Measurements from ENCODE around the gene GADD45B. TPM values are rescaled to one million over a fixed set of nuclear protein-coding genes. Genes with fewer than 3 reads are reported as not detected.

Gene GADD45B
- total and polyA plus RNA-seq, 2 of the 4 experiments (the other 2 are of a cell fraction), result 30.1 to 106 TPM

- peak overlapping the region; percentile 85 for H3K4me2 ChIP-seq (ENCODE audit: low read depth, low read length)
- peaks cover 3% of the 10 kb centered on the region; the same call in 1 of the 2 replicates for H3K4me1 ChIP-seq (ENCODE audit: control insufficient read depth, insufficient read depth, low read length)
- intact Hi-C loops (cut with micrococcal nuclease) (no loop called here), in situ Hi-C loops (cut with MboI; ENCODE audit: low sequenced_read_pairs) (no loop called here), dilution Hi-C loops (cut with HindIII; ENCODE audit: low sequenced_read_pairs, unreplicated experiment) (no loop called here)
- CTCF ChIA-PET, result interaction anchor here (0.6 to 1.4 kb wide), 2 partner anchors 14 to 559 kb away, joined by 3 read pairs; partner anchors contain the start of gene GADD45B
- peak overlapping the region; percentile 90 for H2BK120ac ChIP-seq (ENCODE audit: low read depth, low read length)
- H3K4ac ChIP-seq (ENCODE audit: low read depth, low read length), result peak overlapping the region; percentile 98
- H3K27me3 ChIP-seq (ENCODE audit: control insufficient read depth, insufficient read depth, low read length), result no peaks in the 10 kb centered on the region
- peak overlapping the region; percentile 91 to 92 for H4K8ac ChIP-seq (ENCODE audit: low read depth in 2 of 2, low read length in 2 of 2)
- ATAC-seq (ENCODE audit: low read depth) (peak; percentile 78), DNase-seq (peak; percentile 56)
- peak overlapping the region; percentile 78 for H3K9ac ChIP-seq (ENCODE audit: low read depth, low read length)
- H3K9me1 ChIP-seq (ENCODE audit: insufficient read depth, low read length), result 0 out of 2 replicates have a peak, but pooled peaks cover 2% of the 10 kb centered on the region
- H3K4me3 ChIP-seq (ENCODE audit: insufficient read depth, low read depth, low read length), result peak overlapping the region; percentile 75
- peak overlapping the region; percentile 49 for H2BK5ac ChIP-seq (ENCODE audit: low read depth, low read length, poor library complexity, severe bottlenecking)
- H2BK20ac ChIP-seq (ENCODE audit: low read depth, low read length), result no peak overlapping the region
- H3K14ac ChIP-seq (replicated peaks; ENCODE audit: low read depth, low read length), result peak overlapping the region; percentile 89; the same call in 1 of the 2 replicates
- no peaks in the 10 kb centered on the region for H3K36me3 ChIP-seq (ENCODE audit: control insufficient read depth, insufficient read depth, low read length)
- H3K18ac ChIP-seq (ENCODE audit: low read depth, low read length), result peak overlapping the region; percentile 75; the same call in 1 of the 2 replicates
- peak overlapping the region; percentile 78 for H3K27ac ChIP-seq (ENCODE audit: insufficient read depth, low read length)
- H2AK5ac ChIP-seq (ENCODE audit: low read depth, low read length), result peak overlapping the region; percentile 21; the same call in 1 of the 2 replicates
- H4K20me1 ChIP-seq (ENCODE audit: insufficient read depth, low read length), result no peaks in the 10 kb centered on the region
- WGBS, 2 experiments (ENCODE audit: extremely low coverage in 2 of 2, insufficient read length in 1 of 2), result 4% methylated on average over 23 of the region's 62 CpGs; no CpG with 5 or more reads in 1 of the 2 experiments
- H3K79me1 ChIP-seq (ENCODE audit: low read depth in 1 of 2, low read length in 2 of 2), result 0 out of 4 replicates have a peak, but pooled peaks cover 0 to 12% of the 10 kb centered on the region in 2 experiments
- peak overlapping the region; percentile 64 for H3K56ac ChIP-seq (ENCODE audit: extremely low read depth, insufficient read depth, low read length)
- H3K9me3 ChIP-seq (ENCODE audit: control insufficient read depth, insufficient read depth, low read length), result no peaks in the 10 kb centered on the region
- peak overlapping the region; percentile 85 for H4K91ac ChIP-seq (ENCODE audit: insufficient read depth, low read depth, low read length)
- peak overlapping the region; percentile 93 for H4K5ac ChIP-seq (ENCODE audit: low read depth, low read length)
- peak overlapping the region; percentile 29; the same call in 1 of the 3 replicates for H2BK15ac ChIP-seq (ENCODE audit: low read depth, low read length)
- POLR2A ChIA-PET (ENCODE audit: unreplicated experiment), result interaction anchor here (0.6 to 0.8 kb wide), 2 partner anchors 15 to 738 kb away, joined by 3 to 5 read pairs; no protein-coding TSS in a partner anchor
- peak overlapping the region; percentile 88 for H3K23ac ChIP-seq (ENCODE audit: low read depth, low read length)
- H2AFZ ChIP-seq (replicated peaks; ENCODE audit: low read length, poor library complexity), result peak overlapping the region; percentile 99
- peak overlapping the region; percentile 95 for H2AK9ac ChIP-seq (replicated peaks; ENCODE audit: low read depth, low read length, poor library complexity)
- no TSS peak for BruUV-seq (replicated peaks)
- TF ChIP-seq MXI1 (IDR thresholded peaks at IDR 0.05; ENCODE audit: borderline replicate concordance, low read depth, low read length), result peak; percentile 69; the same call in 1 of the 2 replicates
- no peak for TF ChIP-seq USF2 (IDR thresholded peaks at IDR 0.05; ENCODE audit: low read depth, low read length)
- no peak for TF ChIP-seq RAD21 (IDR thresholded peaks at IDR 0.05; ENCODE audit: low read length)
- 0 out of 2 replicates have a peak, but pooled peaks have one; percentile 21 for TF ChIP-seq MAZ (IDR thresholded peaks at IDR 0.05; ENCODE audit: borderline replicate concordance, low read depth, low read length)
- TF ChIP-seq SMC3 (IDR thresholded peaks at IDR 0.05; ENCODE audit: low read depth, low read length), result no peak
- TF ChIP-seq RCOR1 (IDR thresholded peaks at IDR 0.05; ENCODE audit: insufficient replicate concordance, low read length), result no peak
- no peak for TF ChIP-seq POLR2A (IDR thresholded peaks at IDR 0.05; ENCODE audit: low read depth, low read length)
- no peak for TF ChIP-seq CEBPB (IDR thresholded peaks at IDR 0.05; ENCODE audit: low read depth, low read length)
- no peak for TF ChIP-seq NFE2L2 (IDR thresholded peaks at IDR 0.05; ENCODE audit: low read depth, low read length)
- TF ChIP-seq CHD1 (IDR thresholded peaks at IDR 0.05; ENCODE audit: low read depth, low read length), result no peak
- no peak for TF ChIP-seq ELK1 (IDR thresholded peaks at IDR 0.05; ENCODE audit: borderline replicate concordance, low read depth, low read length)
- 0 out of 2 replicates have a peak, but pooled peaks have one; percentile 7 for TF ChIP-seq CTCF (conservative IDR thresholded peaks at IDR 0.05; ENCODE audit: low read depth, low read length)
These were observed 13.9 kb upstream of the GADD45B start for GRCh38 chr19:2461751-2462634.

Data from IMR-90 (cell line).